Suprapubic skin (tissue), 4 donors: ENCODE results near the gene PRC1. TPM values are rescaled to one million over a fixed set of nuclear protein-coding genes. Genes with fewer than 3 reads are reported as not detected.

Experiments
- DNase-seq, 2 donors: peaks; one replicate each; pipeline ENCODE4 v3.0.0-alpha.2; 2019; ENCODE audit warnings: low spot score in 2 of 2
- H3K27ac ChIP-seq: fragments of 200-600 bp; sonication (generic); one replicate; pipeline ENCODE4 v1.5.1; 2019
- H3K27me3 ChIP-seq: fragments of 200-600 bp; sonication (generic); one replicate; pipeline ENCODE4 v1.5.1; 2019
- H3K36me3 ChIP-seq: fragments of 200-600 bp; sonication (generic); one replicate; pipeline ENCODE4 v1.5.1; 2019
- H3K4me1 ChIP-seq: fragments of 200-600 bp; sonication (generic); one replicate; pipeline ENCODE4 v1.5.1; 2019
- H3K4me3 ChIP-seq: fragments of 200-600 bp; sonication (generic); one replicate; pipeline ENCODE4 v1.5.1; 2019; ENCODE audit warnings: mild to moderate bottlenecking
- H3K9me3 ChIP-seq: fragments of 200-600 bp; sonication (generic); one replicate; pipeline ENCODE4 v1.5.1; 2019
- CTCF ChIP-seq, 2 donors: fragments of 200-600 bp in 1 of 2; fragments of 450-650 bp in 1 of 2; sonication (generic) in 1 of 2; IDR thresholded peaks; one replicate each; pipeline ENCODE4 v1.5.1; 2016 to 2019; ENCODE audit warnings: antibody characterized with exemption in 2 of 2, mild to moderate bottlenecking in 1 of 2, moderate library complexity in 1 of 2
- EP300 ChIP-seq: sonication (generic); formaldehyde crosslinking; IDR thresholded peaks from one replicate; pipeline ENCODE4 v1.6.1; 2017; ENCODE audit warnings: antibody characterized with exemption
- POLR2A ChIP-seq, 2 donors: fragments of 450-650 bp; IDR thresholded peaks; one replicate each; pipeline ENCODE4 v1.6.1; 2017; ENCODE audit warnings: antibody characterized with exemption in 2 of 2, mild to moderate bottlenecking in 2 of 2, moderate library complexity in 2 of 2
- POLR2AphosphoS5 ChIP-seq, 3 donors: sonication (generic); formaldehyde crosslinking; IDR thresholded peaks; one replicate each; pipeline ENCODE4 v1.6.1; 2017; ENCODE audit warnings: antibody characterized with exemption in 3 of 3
- WGBS: methylation state at CpG from one replicate; pipeline ENCODE4 v1.1.5; 2018; 5-methylcytosine and 5-hydroxymethylcytosine counted together
- total RNA-seq, 4 donors: library from RNA; depleted of rRNA; stranded (reverse); fragments of >200 nt; gene quantifications; one replicate each; pipeline ENCODE4 v1.1.0, GENCODE V29; 2016

Gene PRC1
- total RNA-seq, 4 donors from 2014 or later, result 17.6 to 41.2 (median 34.6) TPM

GRCh38 chr15:91001209-91001608 is 6.9 kb upstream of the PRC1 start:
- TF ChIP-seq POLR2A (IDR thresholded peaks at IDR 0.05), result no peak
- no peak for TF ChIP-seq EP300
- no peak for TF ChIP-seq POLR2AphosphoS5 (IDR thresholded peaks at IDR 0.05)
- TF ChIP-seq CTCF (IDR thresholded peaks at IDR 0.05), result no peak
- no peaks in the 10 kb centered on the region for H3K9me3 ChIP-seq
- H3K4me1 ChIP-seq, result no peaks in the 10 kb centered on the region
- H3K27ac ChIP-seq, result no peak overlapping the region
- no peak overlapping the region for H3K4me3 ChIP-seq
- H3K36me3 ChIP-seq, result peaks cover 88% of the 10 kb centered on the region
- DNase-seq, result no peak
- WGBS, result 91% methylated on average over 3 of the region's 3 CpGs
- H3K27me3 ChIP-seq, result no peaks in the 10 kb centered on the region

GRCh38 chr15:90998737-90999136 is 4.4 kb upstream of the PRC1 start:
- TF ChIP-seq POLR2AphosphoS5 (IDR thresholded peaks at IDR 0.05) (no peak), EP300 (no peak), CTCF (IDR thresholded peaks at IDR 0.05) (no peak), POLR2A (IDR thresholded peaks at IDR 0.05) (no peak)
- 80% methylated on average over 8 of the region's 8 CpGs for WGBS
- H3K27ac ChIP-seq, result no peak overlapping the region
- peaks cover 64% of the 10 kb centered on the region for H3K36me3 ChIP-seq
- no peak for DNase-seq
- no peak overlapping the region for H3K4me3 ChIP-seq
- no peaks in the 10 kb centered on the region for H3K27me3 ChIP-seq
- peaks cover 11% of the 10 kb centered on the region for H3K4me1 ChIP-seq
- H3K9me3 ChIP-seq, result no peaks in the 10 kb centered on the region

GRCh38 chr15:90994059-90994416 is 297 bp downstream of the PRC1 start:
- Histone ChIP-seq H3K4me1 (peaks cover 23% of the 10 kb centered on the region), H3K36me3 (peaks cover 17% of the 10 kb centered on the region), H3K27ac (peak overlapping the region; percentile 82), H3K9me3 (no peaks in the 10 kb centered on the region), H3K27me3 (no peaks in the 10 kb centered on the region), H3K4me3 (peak overlapping the region; percentile 100)
- no peak for TF ChIP-seq POLR2AphosphoS5 (IDR thresholded peaks at IDR 0.05)
- TF ChIP-seq POLR2A (IDR thresholded peaks at IDR 0.05), result no peak
- no peak for TF ChIP-seq CTCF (IDR thresholded peaks at IDR 0.05)
- TF ChIP-seq EP300, result no peak
- WGBS, result 0% methylated on average over 35 of the region's 50 CpGs
- DNase-seq, result no peak

GRCh38 chr15:90991587-90992285 is 2.6 kb downstream of the PRC1 start:
- no peak overlapping the region for H3K27ac ChIP-seq
- H3K36me3 ChIP-seq, result no peaks in the 10 kb centered on the region
- peaks cover 23% of the 10 kb centered on the region for H3K4me1 ChIP-seq
- no peak for DNase-seq
- 88% methylated on average over 6 of the region's 6 CpGs for WGBS
- TF ChIP-seq POLR2A (IDR thresholded peaks at IDR 0.05) (no peak), POLR2AphosphoS5 (IDR thresholded peaks at IDR 0.05) (no peak), EP300 (no peak), CTCF (IDR thresholded peaks at IDR 0.05) (no peak)
- H3K4me3 ChIP-seq, result no peak overlapping the region
- no peaks in the 10 kb centered on the region for H3K9me3 ChIP-seq
- no peaks in the 10 kb centered on the region for H3K27me3 ChIP-seq

GRCh38 chr15:90990446-90990845 is 3.9 kb downstream of the PRC1 start:
- WGBS, result 97% methylated on average over 4 of the region's 4 CpGs
- Histone ChIP-seq H3K36me3 (no peaks in the 10 kb centered on the region), H3K27ac (no peak overlapping the region), H3K27me3 (no peaks in the 10 kb centered on the region), H3K9me3 (no peaks in the 10 kb centered on the region), H3K4me3 (no peak overlapping the region), H3K4me1 (peaks cover 26% of the 10 kb centered on the region)
- TF ChIP-seq EP300 (no peak), CTCF (IDR thresholded peaks at IDR 0.05) (no peak), POLR2AphosphoS5 (IDR thresholded peaks at IDR 0.05) (no peak), POLR2A (IDR thresholded peaks at IDR 0.05) (no peak)
- DNase-seq, result no peak
